PC-9 (cell line): Measurements from ENCODE around the gene HPCAL4. TPM values are rescaled to one million over a fixed set of nuclear protein-coding genes. Genes with fewer than 3 reads are reported as not detected.

Experiments
- BruUV-seq: library from RNA; stranded (reverse); fragments of 400-500 nt; replicated peaks from 2 replicates; lab custom pipeline; 2021; lab: Mats Ljungman, UMichigan
- CTCF ChIA-PET: fragments of 300-600 bp; sonication (Branson Sonifier 250); formaldehyde crosslinking; loops from one replicate; lab custom pipeline; 2022; ENCODE audit warnings: antibody characterized with exemption; lab: Charles Lee
- POLR2A ChIA-PET: fragments of 300-600 bp; sonication (Branson Sonifier 250); formaldehyde crosslinking; loops from one replicate; lab custom pipeline; 2022; ENCODE audit warnings: antibody characterized with exemption; ENCODE audit not compliant: unreplicated experiment; lab: Charles Lee
- DNase-seq, 2 experiments: peaks; one replicate each; pipeline versions ENCODE4 v3.0.0 to v3.0.0-alpha.2; 2015 to 2022; ENCODE audit warnings: mixed read lengths in 1 of 2
- H2AFZ ChIP-seq: fragments of 200-600 bp; sonication (generic); 2 replicates; pipeline ENCODE4 v1.8.1; 2017; ENCODE audit warnings: antibody characterized with exemption
- H3F3A ChIP-seq: fragments of 200-600 bp; sonication (generic); 2 replicates; pipeline ENCODE4 v1.8.1; 2017; ENCODE audit warnings: antibody characterized with exemption, mild to moderate bottlenecking, low read depth; ENCODE audit not compliant: insufficient read depth
- H3K27ac ChIP-seq: fragments of 200-600 bp; sonication (generic); 2 replicates; pipeline ENCODE4 v1.6.1; 2016; ENCODE audit warnings: mixed run types
- H3K27me3 ChIP-seq: fragments of 200-600 bp; sonication (generic); 2 replicates; pipeline ENCODE4 v1.6.1; 2016; ENCODE audit warnings: low read depth, mixed run types; ENCODE audit not compliant: insufficient read depth
- H3K36me3 ChIP-seq: fragments of 200-600 bp; sonication (generic); 2 replicates; pipeline ENCODE4 v1.6.1; 2016; ENCODE audit warnings: low read depth, mixed run types
- H3K4me1 ChIP-seq: fragments of 200-600 bp; sonication (generic); replicated peaks from 2 replicates; pipeline ENCODE4 v1.6.1; 2016; ENCODE audit warnings: mixed run types; ENCODE audit not compliant: insufficient read depth
- H3K4me2 ChIP-seq: fragments of 200-600 bp; sonication (generic); 2 replicates; pipeline ENCODE4 v1.6.1; 2017; ENCODE audit warnings: mixed run types
- H3K4me3 ChIP-seq: fragments of 200-600 bp; sonication (generic); 2 replicates; pipeline ENCODE4 v1.6.1; 2016; ENCODE audit warnings: mixed run types
- H3K79me2 ChIP-seq: fragments of 200-600 bp; sonication (generic); 2 replicates; pipeline ENCODE4 v1.6.1; 2017; ENCODE audit warnings: low read depth, mixed run types
- H3K9me2 ChIP-seq: fragments of 200-600 bp; sonication (generic); 2 replicates; pipeline ENCODE4 v1.8.1; 2017; ENCODE audit warnings: mild to moderate bottlenecking; ENCODE audit not compliant: insufficient read depth
- H3K9me3 ChIP-seq: fragments of 200-600 bp; sonication (generic); 2 replicates; pipeline ENCODE4 v1.8.1; 2016; ENCODE audit warnings: low read depth; ENCODE audit not compliant: insufficient read depth
- H4K20me1 ChIP-seq: fragments of 200-600 bp; sonication (generic); 2 replicates; pipeline ENCODE4 v1.8.1; 2017; ENCODE audit not compliant: insufficient read depth
- CTCF ChIP-seq: fragments of 200-600 bp; sonication (generic); conservative IDR thresholded peaks from 2 replicates; pipeline ENCODE4 v1.6.1; 2017; ENCODE audit warnings: mixed run types, antibody characterized with exemption, mild to moderate bottlenecking, moderate library complexity
- EZH2 ChIP-seq: fragments of 200-600 bp; sonication (generic); IDR thresholded peaks from 2 replicates; pipeline ENCODE4 v1.8.0; 2017; ENCODE audit warnings: antibody characterized with exemption, low read depth
- intact Hi-C: fragments of 100-400 bp; cut with micrococcal nuclease; formaldehyde crosslinking; loops from one replicate; pipeline ENCODE4 v1.10.0; 2022; ENCODE audit not compliant: unreplicated experiment
- total RNA-seq: library from RNA; stranded (reverse); gene quantifications from 2 replicates; pipeline ENCODE4 v1.2.3, GENCODE V29; 2021

HPCAL4 gene
- total RNA-seq, 1 experiment from 2014 or later: 0.07 TPM

- ChIA-PET POLR2A (no interaction called here), CTCF (interaction anchor here (1.3 kb wide), 1 partner anchor 42 kb away, joined by 5 read pairs; no protein-coding TSS in a partner anchor)
- no peak overlapping the region for H3K4me2 ChIP-seq
- H4K20me1 ChIP-seq: no peaks in the 10 kb centered on the region
- H3K4me3 ChIP-seq: no peak overlapping the region
- no peaks in the 10 kb centered on the region for H3K9me3 ChIP-seq
- no peaks in the 10 kb centered on the region for H3F3A ChIP-seq
- DNase-seq: no peak
- TF ChIP-seq CTCF (no peak), EZH2 (no peak)
- no peaks in the 10 kb centered on the region for H3K4me1 ChIP-seq
- no TSS peak for BruUV-seq
- H3K27ac ChIP-seq: no peak overlapping the region
- no peak overlapping the region for H2AFZ ChIP-seq
- no peaks in the 10 kb centered on the region for H3K36me3 ChIP-seq
- H3K9me2 ChIP-seq: no peaks in the 10 kb centered on the region
- intact Hi-C loops: no loop called here
- peaks cover 12% of the 10 kb centered on the region; the same call in 1 of the 2 replicates for H3K27me3 ChIP-seq
- no peaks in the 10 kb centered on the region for H3K79me2 ChIP-seq
Observed at GRCh38 chr1:39648496-39648895, 42.7 kb downstream of the HPCAL4 start.

GRCh38 chr1:39647247-39647646 is 44.0 kb downstream of the HPCAL4 start:
- Histone ChIP-seq H3K27me3 (peaks cover 12% of the 10 kb centered on the region; the same call in 1 of the 2 replicates), H2AFZ (no peak overlapping the region), H3K79me2 (no peaks in the 10 kb centered on the region), H3K36me3 (no peaks in the 10 kb centered on the region), H3K9me2 (no peaks in the 10 kb centered on the region), H3K4me1 (no peaks in the 10 kb centered on the region), H3F3A (no peaks in the 10 kb centered on the region), H4K20me1 (no peaks in the 10 kb centered on the region), H3K4me3 (no peak overlapping the region), H3K4me2 (no peak overlapping the region), H3K9me3 (no peaks in the 10 kb centered on the region), H3K27ac (no peak overlapping the region)
- DNase-seq: no peak
- TF ChIP-seq EZH2: no peak
- TF ChIP-seq CTCF: no peak
- ChIA-PET CTCF (no interaction called here), POLR2A (interaction anchor here (0.5 kb wide), 1 partner anchor 58 kb away, joined by 5 read pairs; no protein-coding TSS in a partner anchor)
- intact Hi-C loops: no loop called here
- no TSS peak for BruUV-seq

- Histone ChIP-seq H3K4me2 (no peak overlapping the region), H3F3A (no peaks in the 10 kb centered on the region), H3K27me3 (peaks cover 12% of the 10 kb centered on the region; the same call in 1 of the 2 replicates), H3K27ac (no peak overlapping the region), H3K4me1 (no peaks in the 10 kb centered on the region), H2AFZ (no peak overlapping the region), H3K9me3 (no peaks in the 10 kb centered on the region), H3K36me3 (no peaks in the 10 kb centered on the region), H3K79me2 (no peaks in the 10 kb centered on the region), H4K20me1 (no peaks in the 10 kb centered on the region), H3K4me3 (no peak overlapping the region), H3K9me2 (no peaks in the 10 kb centered on the region)
- intact Hi-C loops: no loop called here
- TF ChIP-seq EZH2 (no peak), CTCF (no peak)
- no TSS peak for BruUV-seq
- ChIA-PET POLR2A (interaction anchor here (0.5 kb wide), 1 partner anchor 59 kb away, joined by 5 read pairs; no protein-coding TSS in a partner anchor), CTCF (no interaction called here)
- no peak for DNase-seq
Observed at GRCh38 chr1:39646232-39647081, 44.8 kb downstream of the HPCAL4 start.
